ENCODE data around the gene RYR3.

The RYR3 gene

GRCh38 chr15:33834892-33835743 lies 524.4 kb downstream of the RYR3 start:
- peak; percentile 36 for DNase-seq (ENCODE audit: low spot score)

- DNase-seq (ENCODE audit: low spot score) = no peak
These were observed 526.5 kb downstream of the RYR3 start for GRCh38 chr15:33837294-33837693.

- no peak for DNase-seq (ENCODE audit: low spot score)
These were observed 528.8 kb downstream of the RYR3 start for GRCh38 chr15:33839540-33839939.

- no peak for DNase-seq (ENCODE audit: low spot score)
These were observed 529.8 kb downstream of the RYR3 start for GRCh38 chr15:33840615-33841014.

GRCh38 chr15:33844186-33844585 lies 533.4 kb downstream of the RYR3 start:
- DNase-seq (ENCODE audit: low spot score) = no peak

- DNase-seq (ENCODE audit: low spot score) = no peak
These were observed 533.8 kb downstream of the RYR3 start for GRCh38 chr15:33844597-33844996.

- DNase-seq (ENCODE audit: low spot score) = no peak
These were observed 535.4 kb downstream of the RYR3 start for GRCh38 chr15:33846142-33846541.

- DNase-seq (ENCODE audit: low spot score) = no peak
These were observed 536.1 kb downstream of the RYR3 start for GRCh38 chr15:33846862-33847261.

- DNase-seq (ENCODE audit: low spot score) = no peak
These were observed 537.2 kb downstream of the RYR3 start for GRCh38 chr15:33848011-33848410.

GRCh38 chr15:33851079-33851478 lies 540.3 kb downstream of the RYR3 start:
- no peak for DNase-seq (ENCODE audit: low spot score)

GRCh38 chr15:33852094-33852493 lies 541.3 kb downstream of the RYR3 start:
- no peak for DNase-seq (ENCODE audit: low spot score)

GRCh38 chr15:33852570-33852969 lies 541.8 kb downstream of the RYR3 start:
- DNase-seq (ENCODE audit: low spot score) = no peak

GRCh38 chr15:33857726-33858125 lies 547.0 kb downstream of the RYR3 start:
- no peak for DNase-seq (ENCODE audit: low spot score)

GRCh38 chr15:33858836-33859235 lies 548.1 kb downstream of the RYR3 start:
- no peak for DNase-seq (ENCODE audit: low spot score)

- DNase-seq (ENCODE audit: low spot score) = no peak
These were observed 549.3 kb downstream of the RYR3 start for GRCh38 chr15:33859992-33860545.

GRCh38 chr15:33860754-33861153 lies 550.0 kb downstream of the RYR3 start:
- no peak for DNase-seq (ENCODE audit: low spot score)

- DNase-seq (ENCODE audit: low spot score) = no peak
These were observed 553.8 kb downstream of the RYR3 start for GRCh38 chr15:33864360-33865075.

GRCh38 chr15:33865416-33865815 lies 554.6 kb downstream of the RYR3 start:
- no peak for DNase-seq (ENCODE audit: low spot score)

- DNase-seq (ENCODE audit: low spot score) = no peak
These were observed 555.5 kb downstream of the RYR3 start for GRCh38 chr15:33866101-33866737.

GRCh38 chr15:33871980-33872379 lies 561.2 kb downstream of the RYR3 start:
- DNase-seq (ENCODE audit: low spot score) = no peak

- no peak for DNase-seq (ENCODE audit: low spot score)
These were observed 561.8 kb downstream of the RYR3 start for GRCh38 chr15:33872416-33873106.

- no peak for DNase-seq (ENCODE audit: low spot score)
These were observed 563.4 kb downstream of the RYR3 start for GRCh38 chr15:33874156-33874555.
